Fibroblast of skin of abdomen (primary cell): ENCODE data around the gene GLIPR1L2.
"Not testable (repeated sequence)": the region's sequence is repeated elsewhere in the genome, so short reads cannot be mapped to it uniquely, and the experiment has no call there.

Experiments
- DNase-seq: peaks from one replicate; pipeline ENCODE4 v3.0.0-alpha.2; 2013

GLIPR1L2 gene

GRCh38 chr12:75437564-75437963, 46.7 kb downstream of the GLIPR1L2 start:
- no peak for DNase-seq

DNA sequence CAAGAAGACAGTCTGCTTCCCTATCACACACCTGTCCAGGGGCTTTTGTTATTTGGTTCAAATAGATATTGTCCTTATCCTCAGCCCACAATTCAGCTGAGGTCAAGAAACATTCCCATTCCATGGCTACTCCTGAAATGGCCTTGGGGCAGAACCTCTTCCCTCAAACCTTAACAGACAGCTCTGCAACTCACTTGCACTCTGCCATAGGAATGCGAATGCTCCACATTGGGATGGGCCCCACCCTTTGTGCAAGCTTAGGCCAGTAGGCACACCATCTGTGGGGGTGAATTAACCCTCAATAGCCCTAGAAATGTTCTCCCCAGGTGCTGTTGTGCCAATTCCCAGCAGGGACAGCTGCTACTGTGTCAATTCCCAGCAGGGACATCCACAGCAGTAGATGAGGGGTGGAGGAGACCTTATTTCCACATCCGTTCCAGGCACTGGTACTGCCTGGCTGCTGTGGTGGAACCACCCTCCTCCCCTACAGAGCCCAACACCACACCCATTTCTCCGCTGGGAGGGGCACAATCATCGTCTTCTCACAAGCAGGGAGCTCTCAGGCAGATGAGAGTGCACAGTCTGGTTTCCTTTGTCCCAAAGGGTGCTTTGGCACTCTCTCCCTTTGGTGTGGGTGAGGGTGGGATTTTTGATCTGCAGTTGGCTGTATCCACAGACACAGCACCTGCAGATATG, 47.3 kb downstream of the GLIPR1L2 start:
- no peak for DNase-seq

DNA sequence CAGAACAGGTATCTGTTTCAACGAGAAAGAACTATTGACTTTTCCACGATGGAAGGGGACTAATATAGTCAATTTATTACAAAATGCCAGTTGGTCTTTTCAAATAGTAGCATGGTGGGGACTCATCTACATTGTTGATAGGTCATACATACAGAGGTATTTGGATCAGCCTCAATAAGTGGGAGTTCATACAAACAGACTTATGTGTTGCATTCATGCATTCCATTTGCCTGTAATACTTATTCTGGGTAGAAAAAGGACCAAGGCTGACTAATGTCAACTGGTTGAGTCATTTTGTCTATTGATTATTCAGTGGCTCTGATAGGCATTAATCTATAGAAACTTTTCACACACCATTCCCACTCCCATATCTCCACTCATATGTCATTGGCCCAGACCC, 48.2 kb downstream of the GLIPR1L2 start:
- DNase-seq = peak; percentile 29

DNA sequence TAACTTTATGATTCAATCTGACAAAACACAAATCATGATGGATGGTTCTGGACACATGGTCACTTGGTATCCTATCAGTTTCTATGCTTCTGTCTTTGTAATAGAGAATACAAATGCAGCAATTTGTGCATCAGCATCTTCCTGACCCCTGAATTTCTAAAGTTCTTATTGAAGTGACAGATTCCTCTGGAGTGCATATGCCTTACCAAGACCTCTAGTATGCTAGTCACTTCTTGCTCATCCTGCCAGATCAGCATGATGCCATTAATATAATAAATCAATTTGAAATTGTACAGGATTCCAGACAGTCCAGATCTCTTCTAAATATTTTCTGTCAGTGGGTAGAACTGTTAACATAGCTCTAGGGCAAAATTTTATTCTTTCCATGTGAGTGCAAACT, 49.0 kb downstream of the GLIPR1L2 start:
- DNase-seq = peak; percentile 45

DNA sequence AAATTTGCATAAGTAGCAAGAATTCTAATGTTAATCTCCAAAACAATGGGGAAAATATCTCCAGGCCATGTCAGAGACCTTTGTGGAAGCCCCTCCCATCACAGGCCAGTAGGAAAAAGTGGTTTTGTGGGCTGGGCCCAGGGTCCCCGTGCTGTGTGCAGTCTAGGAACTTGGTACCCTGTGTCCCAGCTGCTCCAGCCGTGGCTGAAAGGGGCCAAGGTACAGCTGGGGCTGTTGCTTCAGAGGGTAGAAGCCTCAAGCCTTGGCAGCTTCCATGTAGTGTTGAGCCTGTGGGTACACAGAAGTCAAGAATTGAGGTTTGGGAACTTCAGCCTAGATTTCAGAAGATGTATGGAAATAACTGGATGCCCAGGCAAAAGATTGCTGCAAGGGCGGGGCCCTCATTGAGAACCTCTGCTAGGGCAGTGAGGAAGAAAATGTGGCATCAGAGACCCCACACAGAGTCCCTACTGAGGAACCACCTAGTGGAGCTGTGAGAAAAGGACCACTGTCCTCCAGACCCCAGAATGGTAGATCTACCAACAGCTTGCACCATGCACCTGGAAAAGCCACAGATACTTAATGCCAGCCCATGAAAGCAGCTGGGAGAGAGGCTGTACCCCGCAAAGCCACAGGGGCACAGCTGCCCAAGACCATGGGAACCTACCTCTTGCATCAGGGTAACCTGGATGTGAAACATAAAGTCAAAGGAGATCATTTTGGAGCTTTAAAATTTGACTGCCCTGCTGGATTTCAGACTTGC, 51.0 kb downstream of the GLIPR1L2 start:
- DNase-seq = not testable (repeated sequence)

- not testable (repeated sequence) for DNase-seq
Observed at GRCh38 chr12:75442454-75442853, 51.6 kb downstream of the GLIPR1L2 start.

DNA sequence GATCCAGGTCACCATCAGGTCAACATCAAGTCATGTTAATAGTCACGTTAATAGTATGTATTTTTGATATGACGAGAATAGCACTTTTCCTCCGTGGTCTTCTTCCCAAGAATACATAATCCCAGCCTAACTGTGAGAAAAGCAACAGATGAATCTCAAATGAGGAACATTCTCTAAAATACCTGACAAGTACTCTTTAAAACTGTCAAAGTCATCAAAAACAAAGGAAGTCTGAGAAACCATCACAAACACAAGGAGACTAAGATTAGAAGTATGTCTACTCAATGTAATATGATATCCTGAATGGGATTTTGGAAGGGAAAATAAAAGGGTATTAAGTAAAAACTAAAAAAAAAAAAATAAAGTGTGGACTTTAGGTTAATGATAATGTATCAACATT, 52.8 kb downstream of the GLIPR1L2 start:
- DNase-seq = no peak

DNA sequence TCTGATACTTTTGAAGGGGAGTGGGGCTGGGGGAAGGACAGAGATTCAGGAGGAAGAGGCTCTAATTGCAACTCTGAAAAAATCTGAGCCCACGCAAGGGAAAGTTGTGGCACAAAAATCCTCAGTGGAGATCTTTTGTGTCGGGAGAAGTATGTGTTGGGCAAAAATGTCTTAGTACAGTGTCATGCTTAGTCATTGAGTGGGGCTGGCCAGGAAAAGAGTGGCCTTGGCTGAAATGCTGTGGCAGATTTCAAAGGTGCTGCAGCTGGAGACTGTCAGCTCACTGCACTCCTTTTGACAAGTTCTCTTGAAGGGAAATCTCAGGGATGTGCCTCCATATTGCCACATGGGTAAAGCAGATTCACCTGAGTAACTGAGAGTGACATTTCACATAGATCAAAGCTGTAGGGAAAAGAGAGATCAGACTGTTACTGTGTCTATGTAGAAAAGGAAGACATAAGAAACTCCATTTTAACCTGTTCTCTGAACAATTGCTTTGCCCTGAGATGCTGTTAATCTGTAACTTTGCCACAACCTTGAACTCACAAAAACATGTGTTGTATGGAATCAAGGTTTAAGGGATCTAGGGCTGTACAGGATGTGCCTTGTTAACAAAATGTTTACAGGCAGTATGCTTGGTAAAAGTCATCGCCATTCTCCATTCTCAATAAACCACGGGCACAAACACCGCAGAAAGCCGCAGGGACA, 53.7 kb downstream of the GLIPR1L2 start:
- DNase-seq = peak; percentile 68

DNA sequence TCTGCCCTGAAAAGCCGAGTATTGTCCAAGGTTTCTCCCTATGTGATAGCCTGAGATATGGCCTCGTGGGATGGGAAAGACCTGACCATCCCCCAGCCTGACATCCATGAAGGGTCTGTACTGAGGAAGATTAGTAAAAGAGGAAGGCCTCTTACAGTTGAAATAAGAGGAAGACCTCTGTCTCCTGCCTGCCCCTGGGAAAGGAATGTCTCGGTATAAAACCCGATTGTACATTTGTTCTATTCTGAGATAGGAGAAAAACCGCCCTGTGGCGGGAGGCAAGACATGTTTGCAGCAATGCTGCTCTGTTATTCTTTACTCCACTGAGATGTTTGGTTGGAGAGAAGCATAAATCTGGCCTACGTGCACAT, 54.2 kb downstream of the GLIPR1L2 start:
- DNase-seq = not testable (repeated sequence)

DNA sequence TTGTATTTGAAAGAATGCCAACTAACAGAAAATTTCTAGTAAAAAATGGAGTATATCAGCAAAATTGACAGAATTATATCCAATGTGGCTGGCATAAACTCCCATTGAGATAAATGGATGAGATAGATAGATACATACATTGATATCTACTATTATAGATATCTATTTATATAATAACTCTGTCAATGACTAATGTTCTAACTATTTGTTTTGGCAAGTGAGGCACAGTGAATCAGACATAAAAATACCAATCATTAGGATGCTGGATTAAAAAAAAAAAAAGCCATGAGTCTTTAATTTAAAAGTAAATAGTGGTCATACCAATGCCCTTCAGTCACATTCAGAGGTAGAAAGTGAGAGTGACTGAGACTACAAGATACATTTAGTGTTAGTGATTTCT, 56.0 kb downstream of the GLIPR1L2 start:
- peak; percentile 89 for DNase-seq

- DNase-seq = peak; percentile 40
Observed at GRCh38 chr12:75447691-75448393, 57.0 kb downstream of the GLIPR1L2 start.

DNA sequence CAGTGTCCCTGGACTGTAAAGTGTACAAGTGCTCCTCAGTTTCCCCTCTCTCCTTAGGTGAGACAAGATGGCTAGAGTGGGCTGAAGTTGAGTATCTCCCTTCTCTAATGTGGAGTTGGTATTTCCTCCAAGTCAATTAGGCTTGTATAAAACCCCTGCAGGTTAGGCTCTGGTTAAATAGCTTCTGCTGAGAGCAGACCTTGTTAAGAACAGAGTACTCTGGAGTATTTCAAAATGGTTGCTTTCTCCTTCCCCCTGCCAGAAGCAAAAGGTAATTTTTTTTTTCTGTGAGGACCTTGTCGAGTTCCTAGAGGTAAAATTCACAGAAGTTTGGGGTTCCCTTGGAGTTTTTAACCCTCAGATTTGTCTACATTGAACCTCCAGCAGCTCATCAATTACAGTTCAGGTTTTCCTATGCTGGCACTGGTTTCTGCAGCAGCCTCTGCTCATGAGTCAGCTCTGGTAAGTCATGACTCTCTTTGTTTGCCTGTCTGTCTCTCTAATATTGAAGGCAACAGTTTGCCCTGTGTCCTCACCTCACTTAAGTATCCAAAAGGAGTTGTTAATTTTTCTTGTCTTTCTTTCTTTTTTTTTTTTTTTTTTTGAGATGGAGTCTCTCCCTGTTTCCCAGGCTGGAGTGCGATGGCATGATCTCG, 61.9 kb downstream of the GLIPR1L2 start:
- peak; percentile 58 for DNase-seq

DNA sequence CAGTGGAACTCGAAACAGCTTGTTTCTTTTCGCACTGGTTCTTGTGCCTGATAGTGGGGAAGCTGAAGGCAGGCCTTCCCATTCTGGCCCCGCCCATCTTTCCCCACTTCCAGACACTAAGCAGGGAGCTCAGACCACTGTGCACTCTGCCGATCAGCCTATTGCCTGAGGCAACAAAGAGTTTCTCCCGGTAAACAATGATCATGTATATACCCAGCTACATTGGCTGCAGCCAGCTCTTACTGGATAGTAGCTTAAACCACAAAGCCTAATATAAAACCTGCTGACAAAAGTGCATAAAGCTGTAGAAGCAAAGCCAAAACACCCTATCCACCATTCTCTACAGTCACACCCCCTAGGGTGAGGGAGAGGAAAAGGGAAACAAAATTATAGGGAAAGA, 65.0 kb downstream of the GLIPR1L2 start:
- no peak for DNase-seq

- DNase-seq = no peak
Observed at GRCh38 chr12:75457191-75457590, 66.3 kb downstream of the GLIPR1L2 start.

DNA sequence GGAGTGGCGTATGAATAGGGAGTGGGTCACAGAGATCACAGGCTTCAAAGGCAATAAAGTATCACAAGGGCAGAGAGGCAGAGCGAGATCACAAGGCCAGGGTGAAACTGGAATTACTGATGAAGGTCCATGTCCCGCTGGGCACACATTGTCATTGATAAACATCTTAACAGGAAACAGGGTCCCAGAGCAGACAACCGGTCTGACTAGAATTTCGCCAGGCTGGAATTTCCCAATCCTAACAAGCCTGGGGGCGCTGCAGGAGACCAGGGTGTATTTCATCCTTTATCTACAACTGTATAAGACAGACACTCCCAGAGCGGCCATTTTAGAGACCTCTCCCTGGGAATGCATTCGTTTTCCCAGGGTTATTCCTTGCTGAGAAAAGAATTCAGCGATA, 67.0 kb downstream of the GLIPR1L2 start:
- DNase-seq = not testable (repeated sequence)

DNA sequence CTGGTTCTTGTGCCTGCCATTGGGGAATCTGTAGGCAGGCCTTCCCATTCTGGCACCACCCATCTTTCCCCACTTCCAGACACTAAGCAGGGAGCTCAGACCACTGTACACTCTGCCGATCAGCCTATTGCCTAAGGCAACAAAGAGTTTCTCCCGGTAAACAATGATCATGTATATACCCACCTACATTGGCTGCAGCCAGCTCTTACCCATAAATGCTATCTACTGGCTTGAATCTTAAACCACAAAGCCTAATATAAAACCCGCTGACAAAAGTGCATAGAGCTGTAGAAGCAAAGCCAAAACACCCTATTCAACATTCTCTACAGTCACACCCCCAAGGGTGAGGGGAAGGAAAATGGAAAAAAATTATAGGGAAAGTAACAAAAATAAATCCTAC, 68.9 kb downstream of the GLIPR1L2 start:
- DNase-seq = no peak

DNA sequence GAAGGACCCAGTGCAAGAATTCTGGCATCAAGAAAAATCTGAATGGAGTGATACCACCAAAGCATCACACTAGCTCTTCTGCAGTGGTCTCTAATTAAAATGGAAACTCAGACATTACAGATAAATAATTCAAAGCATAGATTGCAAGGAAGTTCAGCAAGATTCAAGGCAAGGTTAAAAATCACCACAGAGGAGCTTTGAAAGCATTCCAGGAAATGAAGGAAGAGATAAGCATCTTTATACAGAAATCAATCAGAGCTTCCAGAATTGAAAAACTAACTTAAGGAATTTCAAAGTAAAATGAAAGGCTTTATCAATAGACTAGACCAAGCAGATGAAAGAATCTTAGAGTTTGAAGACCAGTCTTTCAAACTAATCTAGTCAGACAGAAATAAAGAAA, 69.3 kb downstream of the GLIPR1L2 start:
- DNase-seq = no peak

DNA sequence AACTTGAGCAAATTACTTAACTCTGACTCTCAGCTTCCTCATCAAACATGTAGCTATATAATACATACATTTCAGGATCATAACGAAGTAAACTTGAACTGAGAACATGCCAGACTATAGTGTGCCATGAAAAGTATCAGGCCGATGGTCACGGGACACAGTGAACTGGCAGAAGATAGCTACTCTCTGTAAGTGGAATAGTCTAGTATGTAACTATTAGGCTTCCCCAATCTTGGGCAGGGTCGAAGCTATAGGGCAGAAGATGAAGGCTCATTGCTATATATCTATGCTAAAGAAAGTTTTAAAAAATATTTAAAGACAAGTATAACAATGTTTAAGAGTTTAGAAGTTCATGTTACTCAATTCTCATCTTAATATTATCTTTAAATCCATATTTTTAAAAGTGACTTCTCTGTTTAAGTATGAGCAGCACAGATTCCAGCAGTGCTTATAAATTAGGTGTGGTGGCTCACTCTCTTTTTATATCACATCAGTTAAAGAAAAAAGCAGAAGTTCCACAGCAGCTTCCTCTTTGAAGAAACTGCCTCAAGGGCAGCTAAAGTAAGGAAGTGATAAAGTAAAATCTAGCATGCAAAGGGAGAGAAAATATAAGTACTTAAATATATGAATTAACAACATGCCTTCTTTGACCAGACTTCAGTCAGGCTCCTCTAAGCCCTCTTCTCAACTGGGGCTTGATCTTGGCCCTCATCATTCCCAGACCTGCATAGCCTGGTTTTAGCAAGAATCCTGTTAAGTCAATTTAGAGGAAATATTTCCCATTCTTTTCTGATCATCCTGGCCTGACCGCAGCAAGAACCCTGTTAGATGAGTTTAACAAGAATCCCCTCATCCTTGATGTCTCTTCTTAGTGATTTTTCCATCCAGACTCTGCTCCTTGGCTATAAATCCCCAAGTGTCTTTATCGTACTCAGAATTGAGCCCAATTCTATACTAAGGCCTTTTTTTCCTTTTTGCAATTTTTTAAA, 81.3 kb downstream of the GLIPR1L2 start:
- DNase-seq = peak; percentile 19

DNA sequence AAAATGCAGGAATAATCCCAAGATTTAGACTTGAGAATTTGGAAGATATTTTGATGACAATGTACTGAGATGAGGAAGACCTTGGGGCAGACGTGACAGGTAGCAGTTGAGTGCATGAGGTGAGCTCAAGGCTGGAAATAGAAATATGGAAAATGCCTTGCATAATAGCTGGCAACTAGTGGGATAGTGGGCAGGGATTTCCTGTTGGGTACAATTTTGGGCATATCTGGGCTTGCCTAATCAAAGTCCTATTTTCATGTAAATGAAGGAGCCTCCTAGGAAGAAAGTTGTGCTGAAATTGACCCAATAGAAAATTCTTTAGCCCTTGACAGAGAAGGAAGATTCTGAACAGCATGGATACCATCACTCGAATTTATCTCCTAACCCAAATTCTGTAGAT, 83.2 kb downstream of the GLIPR1L2 start:
- DNase-seq = no peak

GRCh38 chr12:75476071-75476470, 85.2 kb downstream of the GLIPR1L2 start:
- DNase-seq = peak; percentile 9

DNA sequence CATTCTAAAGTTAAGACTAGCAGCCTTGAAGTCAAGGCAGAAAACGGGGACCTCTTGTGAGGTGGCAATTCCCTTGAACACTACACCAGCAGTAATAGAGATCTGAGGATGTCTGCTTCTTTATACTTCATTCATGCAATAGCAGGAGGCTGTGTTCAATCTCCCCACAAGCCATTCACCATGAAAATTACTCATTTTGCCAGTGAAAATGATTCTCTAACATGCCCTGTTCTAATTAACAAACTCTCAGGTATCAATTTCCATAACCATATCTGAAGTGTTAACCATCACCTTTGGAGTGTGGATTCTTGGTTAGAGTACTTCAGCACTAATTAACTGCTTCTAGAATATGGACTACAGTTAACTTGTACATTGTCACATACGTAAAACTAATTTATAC, 86.2 kb downstream of the GLIPR1L2 start:
- no peak for DNase-seq
